Naive thymus-derived CD4-positive, alpha-beta T cell (primary cell): ENCODE data around the gene FBXL15. TPM values are rescaled to one million over a fixed set of nuclear protein-coding genes. Genes with fewer than 3 reads are reported as not detected.

Experiments used
- ATAC-seq: fragments of 150-1000 bp; cut with Tn5 transposase; 2 replicates; pipeline ENCODE4 v1.10.0; 2021; ENCODE audit warnings: mild to moderate bottlenecking, moderate library complexity
- CTCF ChIA-PET: fragments of 350-600 bp; sonication (Branson Sonifier 250); formaldehyde crosslinking; loops from one replicate; lab custom pipeline; 2021; ENCODE audit warnings: antibody characterized with exemption; lab: Charles Lee
- POLR2A ChIA-PET: fragments of 350-600 bp; sonication (Branson Sonifier 250); formaldehyde crosslinking; loops from one replicate; lab custom pipeline; 2021; ENCODE audit warnings: antibody characterized with exemption, inconsistent platforms; lab: Charles Lee
- DNase-seq, 9 donors: peaks; one replicate each; pipeline versions ENCODE4 v3.0.0 to v3.0.0-alpha.2; 2020 to 2022; ENCODE audit warnings: mixed read lengths in 1 of 9
- H3K27ac ChIP-seq: one replicate; pipeline ENCODE4 v1.7.0; 2013; ENCODE audit warnings: mild to moderate bottlenecking, low read depth, low read length, moderate library complexity
- H3K27me3 ChIP-seq, 2 donors: one replicate each; pipeline ENCODE4 v1.7.0; 2013; ENCODE audit warnings: low read length in 2 of 2, mild to moderate bottlenecking in 2 of 2, moderate library complexity in 2 of 2; ENCODE audit not compliant: control insufficient read depth in 2 of 2, insufficient read depth in 2 of 2
- H3K36me3 ChIP-seq, 3 experiments: 1 replicate in 2 of 3; 2 replicates in 1 of 3; pipeline ENCODE4 v1.7.0; 2013; ENCODE audit warnings: low read length in 3 of 3, mild to moderate bottlenecking in 3 of 3, moderate library complexity in 1 of 3; ENCODE audit not compliant: insufficient read depth in 3 of 3, control insufficient read depth in 2 of 3
- H3K4me1 ChIP-seq, 2 donors: one replicate each; pipeline ENCODE4 v1.7.0; 2013; ENCODE audit warnings: low read length in 2 of 2, mild to moderate bottlenecking in 2 of 2, moderate library complexity in 1 of 2; ENCODE audit not compliant: control insufficient read depth in 2 of 2, insufficient read depth in 2 of 2
- H3K4me3 ChIP-seq: 2 replicates; pipeline ENCODE4 v1.7.0; 2013; ENCODE audit warnings: mild to moderate bottlenecking, low read length
- H3K9me3 ChIP-seq, 3 experiments: 1 replicate in 2 of 3; 2 replicates in 1 of 3; pipeline ENCODE4 v1.7.0; 2013; ENCODE audit warnings: low read length in 3 of 3; ENCODE audit not compliant: control insufficient read depth in 2 of 3
- H3K27ac Mint-ChIP-seq, 9 donors: one replicate each; pipeline ENCODE4 v1.8.0; 2020 to 2022; ENCODE audit warnings: mixed read lengths in 9 of 9, mild to moderate bottlenecking in 8 of 9, moderate library complexity in 5 of 9, inconsistent platforms in 2 of 9
- H3K27me3 Mint-ChIP-seq, 5 donors: one replicate each; pipeline ENCODE4 v1.8.0; 2021 to 2022; ENCODE audit warnings: mixed read lengths in 5 of 5, mild to moderate bottlenecking in 1 of 5
- H3K36me3 Mint-ChIP-seq, 5 donors: one replicate each; pipeline ENCODE4 v1.8.0; 2020 to 2022; ENCODE audit warnings: mixed read lengths in 5 of 5, mild to moderate bottlenecking in 3 of 5, inconsistent platforms in 1 of 5
- H3K4me1 Mint-ChIP-seq, 7 donors: one replicate each; pipeline ENCODE4 v1.8.0; 2020 to 2022; ENCODE audit warnings: mixed read lengths in 7 of 7, mild to moderate bottlenecking in 3 of 7, inconsistent platforms in 1 of 7
- H3K4me3 Mint-ChIP-seq, 10 donors: one replicate each; pipeline ENCODE4 v1.8.0; 2020 to 2022; ENCODE audit warnings: mild to moderate bottlenecking in 10 of 10, mixed read lengths in 10 of 10, moderate library complexity in 6 of 10, inconsistent platforms in 2 of 10
- H3K9me3 Mint-ChIP-seq, 11 donors: one replicate each; pipeline ENCODE4 v1.8.0; 2020 to 2022; ENCODE audit warnings: mixed read lengths in 11 of 11, mild to moderate bottlenecking in 4 of 11, inconsistent platforms in 1 of 11, moderate library complexity in 1 of 11
- intact Hi-C, 2 donors: fragments of 100-400 bp; cut with micrococcal nuclease; formaldehyde crosslinking; loops; one replicate each; pipeline ENCODE4 v1.15.1; 2023
- polyA plus RNA-seq, 2 donors: library from polyadenylated mRNA; unstranded; fragments of 300-500 nt; fragmentation: Illumina TruSeq; gene quantifications; one replicate each; pipeline ENCODE4 v1.2.3, GENCODE V29; 2021
- total RNA-seq, 6 experiments: library from RNA in 5 of 6; stranded (reverse) in 5 of 6; gene quantifications; 1 replicate in 5 of 6; 2 replicates in 1 of 6; pipeline ENCODE4 v1.2.3 and lab custom pipeline; 2021 to 2026

FBXL15 gene
- total and polyA plus RNA-seq, 7 experiments from 2014 or later = 10.8 to 40.4 (median 17.2) TPM

DNA sequence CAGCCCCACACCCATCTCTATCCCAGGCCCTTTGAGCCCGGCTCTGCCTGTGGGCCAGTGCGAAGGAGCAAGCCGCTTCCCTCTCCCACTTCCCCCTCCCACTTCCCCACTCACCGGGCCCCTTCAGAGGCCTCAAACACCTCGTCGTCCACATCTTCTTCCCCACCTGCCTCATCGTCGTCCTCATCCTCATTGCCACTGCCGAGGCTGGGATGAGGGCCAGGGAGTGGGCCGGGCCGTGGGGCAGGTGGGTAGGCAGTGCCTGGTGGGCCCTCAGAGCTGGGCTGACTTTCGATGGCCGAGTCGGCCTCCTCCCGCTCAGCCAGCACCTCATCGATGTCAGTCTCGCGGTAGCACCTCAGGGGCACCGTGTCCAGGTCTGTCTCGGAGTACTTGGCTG is 5.9 kb upstream of the FBXL15 start:
- intact Hi-C loops = no loop called here
- ChIA-PET CTCF (no interaction called here), POLR2A (interaction anchor here (0.9 kb wide), 1 partner anchor 13 kb away, joined by 3 read pairs; no protein-coding TSS in a partner anchor)
- Mint-ChIP-seq H3K36me3 (no peaks in the 10 kb centered on the region), H3K9me3 (peaks cover 0 to 7% (median 0%) of the 10 kb centered on the region in 11 donors), H3K4me3 (no peak overlapping the region), H3K27me3 (peaks cover 26 to 52% (median 38%) of the 10 kb centered on the region in 5 donors), H3K27ac (no peak overlapping the region), H3K4me1 (peaks cover 16 to 43% (median 33%) of the 10 kb centered on the region in 7 donors)
- Histone ChIP-seq H3K4me3 (no peak overlapping the region), H3K27me3 (peaks cover 2 to 4% of the 10 kb centered on the region in 2 donors), H3K4me1 (peaks cover 10 to 27% of the 10 kb centered on the region in 2 donors), H3K27ac (no peak overlapping the region), H3K9me3 (no peaks in the 10 kb centered on the region), H3K36me3 (no peaks in the 10 kb centered on the region)
- ATAC-seq (no peak), DNase-seq (peak in 1 of 9 donors; percentile 9)

- ATAC-seq (no peak), DNase-seq (no peak)
- H3K36me3 ChIP-seq = no peaks in the 10 kb centered on the region
- no peaks in the 10 kb centered on the region for H3K9me3 ChIP-seq
- CTCF ChIA-PET = no interaction called here
- peaks cover 26 to 42% (median 30%) of the 10 kb centered on the region in 5 donors for H3K27me3 Mint-ChIP-seq
- H3K4me3 ChIP-seq = no peak overlapping the region
- H3K27ac Mint-ChIP-seq = no peak overlapping the region
- peak overlapping the region in 2 of 10 donors; percentile 26 to 48 for H3K4me3 Mint-ChIP-seq
- no peaks in the 10 kb centered on the region for H3K36me3 Mint-ChIP-seq
- H3K27ac ChIP-seq = no peak overlapping the region
- H3K27me3 ChIP-seq = peaks cover 0 to 4% of the 10 kb centered on the region in 2 donors
- peaks cover 0 to 9% (median 0%) of the 10 kb centered on the region in 11 donors for H3K9me3 Mint-ChIP-seq
- H3K4me1 ChIP-seq = peaks cover 16 to 23% of the 10 kb centered on the region in 2 donors
- H3K4me1 Mint-ChIP-seq = peaks cover 14 to 46% (median 37%) of the 10 kb centered on the region in 7 donors
- intact Hi-C loops = no loop called here
- POLR2A ChIA-PET = no interaction called here
Observed at GRCh38 chr10:102416283-102416682, 4.4 kb upstream of the FBXL15 start.

DNA sequence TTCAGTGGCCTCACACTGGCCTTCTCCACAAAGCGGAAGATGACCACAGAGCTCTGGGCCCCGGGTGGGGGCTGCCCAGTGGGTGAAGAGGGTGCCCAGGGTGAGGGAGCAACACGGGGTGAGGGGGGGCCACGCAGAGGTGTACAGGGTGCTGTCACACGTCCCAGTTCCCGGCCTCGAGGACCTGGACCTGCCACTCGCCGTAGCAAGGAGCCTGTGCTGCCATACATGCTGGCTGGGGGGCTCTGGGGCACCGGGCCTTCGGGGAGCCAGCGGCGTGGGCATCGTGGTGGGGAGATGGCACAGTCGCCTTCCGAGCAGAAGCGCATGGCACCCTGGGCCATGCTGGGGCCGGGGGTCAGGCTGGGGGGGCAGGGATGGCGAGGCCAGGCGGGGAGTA is 3.9 kb upstream of the FBXL15 start:
- Mint-ChIP-seq H3K27ac (no peak overlapping the region), H3K27me3 (peaks cover 23 to 39% (median 27%) of the 10 kb centered on the region in 5 donors), H3K36me3 (no peaks in the 10 kb centered on the region), H3K4me1 (peaks cover 12 to 43% (median 32%) of the 10 kb centered on the region in 7 donors), H3K9me3 (peaks cover 0 to 9% (median 0%) of the 10 kb centered on the region in 11 donors), H3K4me3 (no peak overlapping the region)
- H3K27ac ChIP-seq = no peak overlapping the region
- H3K27me3 ChIP-seq = peaks cover 0 to 4% of the 10 kb centered on the region in 2 donors
- no peaks in the 10 kb centered on the region for H3K9me3 ChIP-seq
- intact Hi-C loops = no loop called here
- ATAC-seq = no peak
- H3K4me3 ChIP-seq = no peak overlapping the region
- H3K36me3 ChIP-seq = no peaks in the 10 kb centered on the region
- ChIA-PET CTCF (no interaction called here), POLR2A (no interaction called here)
- peaks cover 16 to 23% of the 10 kb centered on the region in 2 donors for H3K4me1 ChIP-seq
- peak in 1 of 9 donors; percentile 21 for DNase-seq

DNA sequence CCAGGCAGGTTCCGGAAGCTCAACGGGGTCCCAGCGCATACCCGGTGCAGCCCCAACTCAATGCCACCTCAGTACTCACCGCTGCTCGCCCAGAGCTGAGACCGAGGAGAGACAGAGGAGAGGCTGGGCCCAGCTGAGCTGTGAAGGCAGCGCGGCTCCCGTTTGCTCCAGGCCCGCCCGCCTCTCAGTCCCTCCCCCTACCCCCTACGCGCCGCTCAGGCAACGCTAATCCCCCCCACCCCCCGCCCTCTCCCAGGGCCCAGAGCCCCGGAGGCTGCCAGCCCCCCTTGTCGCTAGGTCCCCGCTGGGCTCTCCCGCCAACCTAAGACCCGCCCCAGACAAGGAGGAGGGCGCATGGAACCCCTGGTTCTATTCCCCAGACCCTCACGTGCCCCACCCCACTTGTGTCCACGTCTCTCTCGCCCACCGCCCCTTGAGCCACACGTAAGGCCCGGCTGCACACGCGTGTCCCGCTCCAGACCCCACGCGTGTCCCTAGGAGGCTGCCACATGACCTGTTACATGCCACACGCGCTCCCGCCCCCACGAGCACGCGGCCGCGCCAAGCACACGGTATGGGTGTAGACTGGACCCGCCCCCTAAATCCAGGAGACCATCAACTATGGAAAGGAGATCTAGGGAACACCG is 1.9 kb upstream of the FBXL15 start, which contains the start of gene PSD:
Gene PSD (minus strand): TSS at position 164 of the 647 bp plus-strand sequence. CDS start 1,747 bp downstream, outside the sequence.
- Mint-ChIP-seq H3K27ac (peak within 1 kb of the TSS in 7 of 9 donors; percentile 24 to 82 (median 62)), H3K9me3 (peaks cover 0 to 9% (median 0%) of the 10 kb centered on the region in 11 donors), H3K36me3 (no peaks in the 10 kb centered on the region), H3K4me1 (peaks cover 17 to 46% (median 33%) of the 10 kb centered on the region in 7 donors), H3K27me3 (peaks cover 22 to 32% (median 26%) of the 10 kb centered on the region in 5 donors), H3K4me3 (peak within 1 kb of the TSS; percentile 94 to 99 (median 98))
- intact Hi-C loops = no loop called here
- Histone ChIP-seq H3K27me3 (peaks cover 0 to 4% of the 10 kb centered on the region in 2 donors), H3K4me3 (peak within 1 kb of the TSS; percentile 93), H3K9me3 (no peaks in the 10 kb centered on the region), H3K36me3 (peaks cover 0 to 7% (median 0%) of the 10 kb centered on the region in 3 experiments), H3K4me1 (peaks cover 26 to 33% of the 10 kb centered on the region in 2 donors), H3K27ac (no peak within 1 kb of the TSS)
- peak in 1 of 9 donors; percentile 23 for DNase-seq
- POLR2A ChIA-PET = no interaction called here
- ATAC-seq = no peak
- CTCF ChIA-PET = no interaction called here

GRCh38 chr10:102419269-102420180 is 1.1 kb upstream of the FBXL15 start:
- peaks cover 22 to 27% (median 26%) of the 10 kb centered on the region in 5 donors for H3K27me3 Mint-ChIP-seq
- H3K27ac Mint-ChIP-seq = peak overlapping the region in 7 of 9 donors; percentile 53 to 95 (median 76)
- H3K4me3 Mint-ChIP-seq = peak overlapping the region; percentile 94 to 99 (median 98)
- peaks cover 0 to 9% (median 0%) of the 10 kb centered on the region in 11 donors for H3K9me3 Mint-ChIP-seq
- Histone ChIP-seq H3K4me1 (peaks cover 26 to 33% of the 10 kb centered on the region in 2 donors), H3K27me3 (peaks cover 0 to 4% of the 10 kb centered on the region in 2 donors), H3K4me3 (peak overlapping the region; percentile 93), H3K36me3 (peaks cover 0 to 15% (median 0%) of the 10 kb centered on the region in 3 experiments), H3K27ac (no peak overlapping the region), H3K9me3 (no peaks in the 10 kb centered on the region)
- intact Hi-C loops = loop anchor here (1.0 to 2.0 kb wide), 4 partner anchors 24 to 267 kb away; partner anchors contain the start of genes NFKB2 (in 1 of the 2) and NOLC1 (in 1 of the 2)
- peaks cover 17 to 46% (median 33%) of the 10 kb centered on the region in 7 donors for H3K4me1 Mint-ChIP-seq
- ATAC-seq (peak; percentile 24), DNase-seq (peak in 8 of 9 donors; percentile 53 to 89 (median 72))
- POLR2A ChIA-PET = interaction anchor here (0.8 to 6.3 kb wide), 10 partner anchors 9 to 225 kb away, joined by 3 to 133 read pairs (median 12); partner anchors contain the start of genes C10orf95, CUEDC2, NFKB2 and SUFU
- no peaks in the 10 kb centered on the region for H3K36me3 Mint-ChIP-seq
- CTCF ChIA-PET = interaction anchor here (0.6 to 5.3 kb wide), 9 partner anchors 8 to 59 kb away, joined by 3 to 40 read pairs (median 7); partner anchors contain the start of genes CUEDC2 and NFKB2
